Ishikawa (cell line): ENCODE measurements around the gene DCUN1D1.

Source experiments
- CEBPB ChIP-seq: IDR thresholded peaks from 2 replicates; pipeline ENCODE4 v1.6.1; 2012
- CREB1 ChIP-seq: IDR thresholded peaks from 2 replicates; pipeline ENCODE4 v1.6.1; 2012; ENCODE audit warnings: low read depth
- EGR1 ChIP-seq: IDR thresholded peaks from 2 replicates; pipeline ENCODE4 v1.6.1; 2012
- EP300 ChIP-seq: IDR thresholded peaks from 2 replicates; pipeline ENCODE4 v1.6.1; 2012; ENCODE audit warnings: borderline replicate concordance
- FOXM1 ChIP-seq: IDR thresholded peaks from 2 replicates; pipeline ENCODE4 v1.6.1; 2012; ENCODE audit warnings: low read depth, borderline replicate concordance
- NFIC ChIP-seq: IDR thresholded peaks from 2 replicates; pipeline ENCODE4 v1.6.1; 2012
- RAD21 ChIP-seq: IDR thresholded peaks from 2 replicates; pipeline ENCODE4 v1.6.1; 2012; ENCODE audit warnings: low read depth
- TAF1 ChIP-seq: IDR thresholded peaks from 2 replicates; pipeline ENCODE4 v1.6.1; 2012; ENCODE audit warnings: low read depth, mild to moderate bottlenecking
- TCF12 ChIP-seq: IDR thresholded peaks from 2 replicates; pipeline ENCODE4 v1.6.1; 2012; ENCODE audit warnings: low read depth
- TEAD4 ChIP-seq: IDR thresholded peaks from 2 replicates; pipeline ENCODE4 v1.6.1; 2012
- USF1 ChIP-seq: IDR thresholded peaks from 2 replicates; pipeline ENCODE4 v1.6.1; 2012
- YY1 ChIP-seq: IDR thresholded peaks from 2 replicates; pipeline ENCODE4 v1.6.1; 2012; ENCODE audit warnings: low read depth
- ZBTB7A ChIP-seq: IDR thresholded peaks from 2 replicates; pipeline ENCODE4 v1.6.1; 2012; ENCODE audit warnings: low read depth
- TF ChIP-seq, protein P1 (sequence below): IDR thresholded peaks from 2 replicates; pipeline ENCODE4 v1.6.1; 2012
- TF ChIP-seq, protein P2 (sequence below): IDR thresholded peaks from 2 replicates; pipeline ENCODE4 v1.6.1; 2012; ENCODE audit warnings: low read depth, mild to moderate bottlenecking

Gene DCUN1D1

DNA sequence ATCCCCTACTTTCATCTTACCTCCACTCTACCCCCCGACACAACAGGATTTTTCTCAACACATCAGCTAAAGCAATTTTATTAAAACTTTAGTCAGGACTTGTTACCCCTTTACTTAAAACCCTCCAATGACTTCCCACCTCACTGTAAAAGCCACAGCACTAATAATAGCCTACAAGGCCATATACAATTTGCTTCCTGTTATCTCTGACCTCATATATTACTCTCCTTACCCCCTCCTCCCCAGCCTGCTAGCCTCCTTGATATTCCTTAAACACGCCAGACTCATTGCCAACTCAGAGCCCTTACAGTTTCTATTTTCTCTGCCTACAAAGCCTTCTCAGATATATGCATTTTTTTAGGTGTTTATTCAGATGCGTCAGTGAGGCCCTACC is 54.4 kb downstream of the DCUN1D1 start:
- no peak for TF ChIP-seq TCF12
- TF ChIP-seq CEBPB: no peak
- TF ChIP-seq, protein P1, sequence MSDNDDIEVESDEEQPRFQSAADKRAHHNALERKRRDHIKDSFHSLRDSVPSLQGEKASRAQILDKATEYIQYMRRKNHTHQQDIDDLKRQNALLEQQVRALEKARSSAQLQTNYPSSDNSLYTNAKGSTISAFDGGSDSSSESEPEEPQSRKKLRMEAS: no peak
- no peak for TF ChIP-seq CREB1
- no peak for TF ChIP-seq YY1
- no peak for TF ChIP-seq USF1
- TF ChIP-seq TAF1: no peak
- TF ChIP-seq NFIC: no peak
- TF ChIP-seq TEAD4: no peak
- TF ChIP-seq, protein P2, sequence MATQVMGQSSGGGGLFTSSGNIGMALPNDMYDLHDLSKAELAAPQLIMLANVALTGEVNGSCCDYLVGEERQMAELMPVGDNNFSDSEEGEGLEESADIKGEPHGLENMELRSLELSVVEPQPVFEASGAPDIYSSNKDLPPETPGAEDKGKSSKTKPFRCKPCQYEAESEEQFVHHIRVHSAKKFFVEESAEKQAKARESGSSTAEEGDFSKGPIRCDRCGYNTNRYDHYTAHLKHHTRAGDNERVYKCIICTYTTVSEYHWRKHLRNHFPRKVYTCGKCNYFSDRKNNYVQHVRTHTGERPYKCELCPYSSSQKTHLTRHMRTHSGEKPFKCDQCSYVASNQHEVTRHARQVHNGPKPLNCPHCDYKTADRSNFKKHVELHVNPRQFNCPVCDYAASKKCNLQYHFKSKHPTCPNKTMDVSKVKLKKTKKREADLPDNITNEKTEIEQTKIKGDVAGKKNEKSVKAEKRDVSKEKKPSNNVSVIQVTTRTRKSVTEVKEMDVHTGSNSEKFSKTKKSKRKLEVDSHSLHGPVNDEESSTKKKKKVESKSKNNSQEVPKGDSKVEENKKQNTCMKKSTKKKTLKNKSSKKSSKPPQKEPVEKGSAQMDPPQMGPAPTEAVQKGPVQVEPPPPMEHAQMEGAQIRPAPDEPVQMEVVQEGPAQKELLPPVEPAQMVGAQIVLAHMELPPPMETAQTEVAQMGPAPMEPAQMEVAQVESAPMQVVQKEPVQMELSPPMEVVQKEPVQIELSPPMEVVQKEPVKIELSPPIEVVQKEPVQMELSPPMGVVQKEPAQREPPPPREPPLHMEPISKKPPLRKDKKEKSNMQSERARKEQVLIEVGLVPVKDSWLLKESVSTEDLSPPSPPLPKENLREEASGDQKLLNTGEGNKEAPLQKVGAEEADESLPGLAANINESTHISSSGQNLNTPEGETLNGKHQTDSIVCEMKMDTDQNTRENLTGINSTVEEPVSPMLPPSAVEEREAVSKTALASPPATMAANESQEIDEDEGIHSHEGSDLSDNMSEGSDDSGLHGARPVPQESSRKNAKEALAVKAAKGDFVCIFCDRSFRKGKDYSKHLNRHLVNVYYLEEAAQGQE: no peak
- no peak for TF ChIP-seq ZBTB7A

GRCh38 chr3:182925330-182925943 is 54.9 kb downstream of the DCUN1D1 start:
- TF ChIP-seq CREB1 (no peak), EGR1 (no peak), NFIC (no peak), YY1 (no peak), TAF1 (no peak), FOXM1 (no peak)
- TF ChIP-seq, protein P2: no peak

DNA sequence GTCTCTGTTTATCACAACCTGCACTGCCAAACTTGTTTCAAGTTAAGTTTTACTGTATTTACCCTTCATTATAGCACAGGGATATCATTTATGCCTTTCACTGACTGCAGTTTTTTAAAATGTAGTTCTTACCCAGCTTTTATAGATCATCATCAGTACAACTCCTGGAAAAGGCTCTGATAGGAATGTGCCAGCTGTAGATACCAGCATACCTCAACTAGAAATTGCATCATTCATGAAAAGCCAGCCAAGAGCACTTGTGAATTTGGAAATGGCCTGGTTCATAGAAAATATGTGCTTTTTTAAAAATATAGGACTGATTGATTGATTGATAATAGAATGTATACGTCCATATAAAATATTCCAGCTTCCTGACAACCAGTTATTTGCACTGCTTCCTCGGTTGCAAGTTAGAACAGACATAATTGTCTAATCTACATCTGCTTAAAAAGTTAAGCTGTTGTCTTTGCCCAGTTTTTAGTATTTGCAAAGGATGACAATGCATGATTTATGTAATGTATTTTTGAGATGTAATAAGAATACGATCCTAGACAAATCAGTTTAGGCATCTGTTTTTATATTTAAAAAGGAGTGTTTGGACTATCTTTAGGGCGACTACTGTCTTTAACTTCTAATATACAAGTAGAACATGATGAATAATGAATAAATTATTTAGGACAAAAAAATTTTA is 58.5 kb downstream of the DCUN1D1 start:
- TF ChIP-seq TAF1 (no peak), CEBPB (0 out of 2 replicates have a peak, but pooled peaks have one; percentile 54), CREB1 (no peak)

- TF ChIP-seq TCF12: no peak
- TF ChIP-seq RAD21: no peak
- no peak for TF ChIP-seq CREB1
- no peak for TF ChIP-seq TEAD4
- no peak for TF ChIP-seq YY1
- TF ChIP-seq ZBTB7A: no peak
- TF ChIP-seq CEBPB: no peak
- no peak for TF ChIP-seq EP300
- no peak for TF ChIP-seq USF1
- TF ChIP-seq, protein P1: no peak
- no peak for TF ChIP-seq TAF1
Observed at GRCh38 chr3:182920515-182921084, 59.7 kb downstream of the DCUN1D1 start.

DNA sequence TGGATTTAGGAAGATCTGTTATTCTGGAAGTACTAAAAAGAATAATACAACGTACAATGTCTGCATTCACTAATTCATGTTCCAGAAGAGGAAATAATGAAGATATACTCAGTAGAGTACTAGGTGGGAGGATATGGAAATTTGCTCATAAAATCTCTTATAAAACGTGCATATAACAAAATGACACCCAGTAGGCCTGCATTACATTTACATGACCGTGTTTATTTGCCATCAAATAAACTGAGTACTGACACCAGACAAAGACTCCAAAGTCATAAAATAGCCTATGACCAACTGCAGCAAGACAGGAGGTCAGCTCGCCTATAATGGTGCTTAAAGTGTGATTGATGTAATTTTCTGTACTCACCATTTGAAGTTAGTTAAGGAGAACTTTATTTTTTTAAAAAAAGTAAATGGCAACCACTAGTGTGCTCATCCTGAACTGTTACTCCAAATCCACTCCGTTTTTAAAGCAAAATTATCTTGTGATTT is 60.4 kb downstream of the DCUN1D1 start:
- TF ChIP-seq EGR1: no peak
- no peak for TF ChIP-seq NFIC
- TF ChIP-seq, protein P1: no peak
- TF ChIP-seq TCF12: no peak
- no peak for TF ChIP-seq ZBTB7A

- TF ChIP-seq TCF12 (no peak), NFIC (no peak), EP300 (no peak), CREB1 (no peak), RAD21 (no peak)
Observed at GRCh38 chr3:182917134-182917533, 63.2 kb downstream of the DCUN1D1 start.
